GM15510 (cell line): Measurements from ENCODE around the gene CAPN9.

Experiments used
- POLR2A ChIP-seq: IDR thresholded peaks from 3 replicates; pipeline ENCODE4 v1.6.1; 2011; ENCODE audit warnings: borderline replicate concordance; ENCODE audit not compliant: insufficient read length; ENCODE audit errors: extremely low read depth

Gene CAPN9

DNA sequence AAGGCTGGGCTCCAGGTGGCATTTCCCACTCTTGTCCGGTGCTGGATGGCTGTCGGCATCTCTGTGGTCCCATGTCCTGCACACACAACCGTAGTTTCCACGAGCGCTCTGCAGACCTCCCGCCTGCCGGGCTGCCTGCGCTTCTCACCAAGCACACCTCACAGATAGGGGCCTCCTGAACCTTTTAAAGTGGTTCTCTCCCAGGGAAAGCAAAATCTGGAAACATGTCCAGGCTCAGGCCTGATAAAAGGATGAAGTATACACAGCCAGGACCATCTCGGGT lies 46.2 kb downstream of the CAPN9 start:
- no peak for TF ChIP-seq POLR2A

DNA sequence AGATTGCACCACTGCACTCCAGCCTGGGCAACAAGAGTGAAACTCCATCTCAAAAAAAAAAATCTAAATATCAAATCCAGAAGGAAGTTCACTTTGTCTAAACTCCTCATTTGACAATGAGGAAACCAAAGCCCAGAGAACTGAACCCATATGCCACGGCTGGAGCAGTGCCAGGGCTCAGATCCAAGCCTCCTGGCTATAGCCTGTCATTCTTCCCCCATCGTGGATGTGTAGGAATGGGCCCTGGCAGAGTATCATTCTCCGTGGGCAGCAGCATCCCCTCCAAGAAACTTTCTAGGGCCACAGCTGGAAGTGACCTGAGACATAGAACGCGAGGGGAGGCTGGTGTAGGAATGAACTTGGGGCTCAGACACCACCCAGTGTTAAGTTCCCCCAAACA lies 47.2 kb downstream of the CAPN9 start:
- no peak for TF ChIP-seq POLR2A

DNA sequence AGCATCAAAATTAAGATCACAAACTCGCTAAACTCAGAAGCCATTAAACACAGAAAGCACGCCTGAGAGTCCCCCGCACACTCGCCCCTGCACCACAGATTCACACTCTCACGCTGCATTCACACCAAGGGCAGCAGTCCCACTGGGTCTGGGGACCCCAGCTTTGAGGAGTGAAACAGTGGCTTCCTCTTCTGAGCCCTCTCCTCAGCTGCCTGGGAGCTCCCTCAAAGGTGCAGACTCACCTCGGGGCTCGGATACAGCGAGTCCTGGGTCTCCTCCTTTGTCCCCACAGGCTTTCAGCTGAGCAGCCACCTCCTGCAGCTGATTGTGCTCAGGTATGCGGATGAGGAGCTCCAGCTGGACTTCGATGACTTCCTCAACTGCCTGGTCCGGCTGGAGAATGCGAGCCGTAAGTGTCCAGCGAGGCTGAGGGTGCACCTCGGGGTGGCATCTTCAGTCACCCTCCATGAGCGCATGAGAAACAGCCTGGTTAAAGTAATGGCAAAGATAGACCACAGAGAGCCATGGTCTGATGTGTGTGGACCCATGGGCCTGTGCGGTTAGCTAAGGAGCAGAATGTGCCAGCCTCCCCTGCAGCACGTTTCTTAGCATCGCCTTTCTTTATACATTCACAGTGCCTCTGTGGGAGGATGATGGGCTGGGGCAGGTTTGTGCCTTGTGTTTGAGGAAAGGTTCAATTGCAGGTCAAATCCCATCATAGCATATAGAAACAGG lies 47.9 kb downstream of the CAPN9 start:
- TF ChIP-seq POLR2A: no peak

DNA sequence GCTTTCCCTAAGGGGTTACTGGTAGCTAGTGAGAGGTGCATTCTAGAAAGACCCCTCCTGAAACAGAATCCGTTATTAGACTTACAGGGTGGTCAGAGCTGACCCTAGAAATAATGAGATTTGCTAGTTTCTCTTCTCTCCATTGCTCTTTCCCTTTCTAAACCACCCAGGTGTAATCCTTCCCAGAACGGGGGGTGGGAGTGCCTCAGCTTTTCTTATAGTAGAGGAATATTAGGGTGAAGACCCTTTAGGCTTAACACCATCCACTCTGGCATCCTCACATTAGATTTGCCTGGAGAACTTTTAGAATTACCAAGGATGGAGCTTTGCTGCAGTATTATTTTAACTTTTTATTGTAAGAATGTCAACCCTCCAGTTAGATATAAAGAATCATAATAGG lies 49.4 kb downstream of the CAPN9 start:
- no peak for TF ChIP-seq POLR2A

DNA sequence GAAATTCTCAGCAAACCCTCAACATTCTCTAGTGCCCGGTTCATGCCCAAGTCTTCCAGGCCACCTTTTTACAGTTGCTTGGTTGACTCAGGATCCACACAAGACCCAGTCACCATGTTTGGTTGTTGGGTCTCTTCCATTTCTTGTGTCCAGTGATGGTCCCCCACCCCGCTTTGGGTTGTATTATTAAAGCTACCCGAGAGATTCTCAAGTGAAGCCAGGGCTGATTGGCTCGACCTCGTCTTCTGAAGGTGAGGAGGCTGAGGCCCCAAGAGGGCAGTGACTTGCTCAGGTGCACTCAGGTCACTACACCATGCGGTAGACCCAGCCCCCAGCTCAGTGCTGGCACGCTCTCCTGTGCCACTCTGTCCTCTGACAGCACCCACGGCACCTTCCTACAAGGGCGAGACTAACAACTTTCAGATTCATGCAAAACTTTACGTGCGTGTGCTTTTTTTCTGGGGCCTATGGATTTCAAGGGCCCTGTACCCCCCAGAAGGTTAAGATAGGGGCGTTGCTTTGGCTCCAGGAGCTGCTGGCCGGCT lies 50.3 kb downstream of the CAPN9 start:
- no peak for TF ChIP-seq POLR2A

DNA sequence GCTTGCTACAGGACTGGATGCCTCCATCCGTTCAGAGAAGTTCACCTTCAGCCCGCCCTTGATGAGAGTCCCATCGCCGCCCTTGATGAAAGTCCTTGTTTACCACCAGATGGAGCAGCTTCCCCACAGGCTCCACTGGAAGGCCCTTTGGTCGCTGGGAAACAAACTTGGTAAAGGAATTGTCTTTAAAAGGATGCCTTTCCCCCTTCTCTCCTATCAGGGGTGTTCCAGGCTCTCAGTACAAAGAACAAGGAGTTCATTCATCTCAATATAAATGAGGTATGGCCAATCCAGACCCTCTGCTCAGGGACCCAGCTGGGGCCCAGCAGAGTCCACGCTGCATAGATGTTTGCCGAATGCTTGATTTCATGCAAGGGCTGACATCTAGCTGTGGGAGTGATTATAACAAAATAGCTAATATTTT lies 50.8 kb downstream of the CAPN9 start:
- TF ChIP-seq POLR2A: no peak

DNA sequence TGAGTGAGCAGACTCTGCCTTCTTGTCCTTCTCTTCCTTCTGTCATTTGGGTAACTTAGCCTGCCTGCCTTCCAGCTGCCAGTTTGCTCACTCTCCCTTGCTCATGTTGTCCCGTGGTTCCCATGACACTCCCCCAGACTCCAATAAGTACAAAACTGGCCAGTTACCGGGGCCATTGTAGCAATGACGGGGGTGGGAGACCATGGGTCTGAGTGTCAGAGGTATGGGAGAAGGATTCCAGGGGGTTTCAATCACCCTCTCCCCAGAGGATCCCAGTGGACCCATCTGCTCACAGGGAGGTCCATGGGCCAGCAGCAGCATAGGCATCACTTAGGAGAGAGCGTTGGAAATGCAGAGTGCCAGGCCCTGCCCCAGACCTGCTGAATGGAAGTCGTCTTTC lies 51.3 kb downstream of the CAPN9 start:
- TF ChIP-seq POLR2A: no peak

DNA sequence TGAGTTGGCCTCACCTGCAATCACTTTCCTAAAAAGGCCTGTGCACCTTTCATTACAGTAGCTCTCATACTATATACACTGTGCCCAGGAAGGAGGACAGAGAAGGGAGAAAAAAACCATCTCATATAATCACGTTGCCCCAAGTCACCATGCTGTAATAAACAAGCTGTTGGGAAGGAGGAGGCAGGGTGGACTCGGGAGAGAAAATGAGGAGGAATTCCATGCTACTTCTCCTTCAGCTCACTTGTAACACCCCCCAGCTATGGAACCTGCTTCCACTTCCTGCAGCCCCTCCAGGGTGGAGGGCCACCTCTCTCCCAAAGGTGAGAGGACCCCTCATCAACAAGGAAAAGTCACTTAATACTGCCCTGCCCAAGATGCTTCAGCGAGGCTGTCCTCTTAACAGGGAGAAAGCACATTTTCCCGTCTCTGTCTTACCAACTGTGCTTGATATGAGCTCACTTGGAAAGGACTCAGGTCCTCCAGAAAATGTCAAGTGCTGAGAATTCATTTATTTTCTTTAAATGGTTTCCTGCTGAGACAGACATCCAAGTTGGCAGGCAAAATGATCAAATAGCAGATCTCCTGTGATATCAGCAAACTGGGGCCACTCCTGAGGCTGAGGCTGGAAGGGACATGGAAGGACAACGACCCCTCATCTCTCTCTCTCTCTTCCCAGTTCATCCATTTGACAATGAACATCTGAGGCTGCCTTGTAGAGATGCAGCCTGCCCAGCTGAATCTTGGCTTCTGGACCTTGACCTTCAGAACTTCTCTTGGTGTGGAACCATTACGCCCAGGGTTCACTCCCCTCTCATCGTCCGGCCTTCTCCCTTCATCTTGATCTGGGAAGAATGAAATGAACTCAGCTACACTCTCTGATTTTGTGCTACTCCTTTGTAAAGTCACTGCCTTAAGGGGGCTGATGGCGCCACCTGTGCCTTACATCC lies 54.0 kb downstream of the CAPN9 start:
- no peak for TF ChIP-seq POLR2A

DNA sequence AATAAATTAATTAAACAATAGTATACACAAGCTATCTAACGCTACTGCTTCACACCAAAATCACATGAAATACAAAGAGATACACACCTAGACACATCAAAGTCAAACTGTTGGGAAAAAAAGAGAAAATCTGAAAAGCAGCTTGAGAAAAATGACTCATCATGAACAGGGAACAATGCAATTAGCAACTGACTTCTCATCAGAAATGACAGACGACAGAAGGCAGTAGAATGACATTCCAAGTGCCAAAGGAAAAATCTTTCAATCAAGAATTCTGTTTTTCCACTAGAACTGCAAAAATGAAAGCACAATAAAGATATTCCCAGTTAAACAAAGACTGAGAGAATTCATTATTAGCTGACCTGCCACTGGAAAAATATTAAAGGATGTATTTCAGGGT lies 57.2 kb downstream of the CAPN9 start:
- TF ChIP-seq POLR2A: no peak

DNA sequence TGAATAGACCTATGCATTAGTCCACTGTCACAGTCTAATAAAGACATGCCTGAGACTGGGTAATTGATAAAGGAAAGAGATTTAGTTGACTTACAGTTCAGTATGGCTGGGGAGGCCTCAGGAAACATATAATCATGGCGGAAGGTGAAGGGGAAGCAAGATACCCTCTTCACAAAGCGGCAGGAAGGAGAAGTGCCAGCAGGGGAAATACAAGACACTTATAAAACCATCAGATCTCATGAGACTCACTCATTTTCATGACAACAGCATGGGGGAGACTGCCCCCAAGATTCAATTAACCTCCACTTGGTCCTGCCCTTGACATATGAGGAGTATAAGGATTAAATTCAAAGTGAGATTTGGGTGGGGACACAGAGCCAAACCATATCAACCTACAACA lies 59.4 kb downstream of the CAPN9 start:
- TF ChIP-seq POLR2A: no peak

DNA sequence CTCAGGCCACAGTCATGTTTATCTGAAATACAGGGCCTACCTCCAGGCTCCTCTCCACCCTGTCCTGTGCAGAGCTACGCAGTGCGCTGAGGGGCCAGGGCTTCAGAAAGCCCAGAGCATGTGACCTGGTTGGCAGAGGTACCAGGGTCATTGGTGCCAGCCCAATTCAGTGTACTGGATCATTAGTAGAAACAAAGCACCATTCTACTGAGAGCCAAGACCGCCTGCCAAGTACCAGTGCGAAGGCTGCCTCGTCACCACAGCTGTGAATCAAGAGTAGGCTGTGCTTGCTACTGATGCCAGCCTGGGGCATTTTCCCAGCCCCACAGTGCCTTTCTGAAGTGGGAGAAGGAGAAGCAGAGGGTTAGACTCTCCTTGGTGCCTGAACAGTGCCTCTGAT lies 59.8 kb downstream of the CAPN9 start:
- no peak for TF ChIP-seq POLR2A

DNA sequence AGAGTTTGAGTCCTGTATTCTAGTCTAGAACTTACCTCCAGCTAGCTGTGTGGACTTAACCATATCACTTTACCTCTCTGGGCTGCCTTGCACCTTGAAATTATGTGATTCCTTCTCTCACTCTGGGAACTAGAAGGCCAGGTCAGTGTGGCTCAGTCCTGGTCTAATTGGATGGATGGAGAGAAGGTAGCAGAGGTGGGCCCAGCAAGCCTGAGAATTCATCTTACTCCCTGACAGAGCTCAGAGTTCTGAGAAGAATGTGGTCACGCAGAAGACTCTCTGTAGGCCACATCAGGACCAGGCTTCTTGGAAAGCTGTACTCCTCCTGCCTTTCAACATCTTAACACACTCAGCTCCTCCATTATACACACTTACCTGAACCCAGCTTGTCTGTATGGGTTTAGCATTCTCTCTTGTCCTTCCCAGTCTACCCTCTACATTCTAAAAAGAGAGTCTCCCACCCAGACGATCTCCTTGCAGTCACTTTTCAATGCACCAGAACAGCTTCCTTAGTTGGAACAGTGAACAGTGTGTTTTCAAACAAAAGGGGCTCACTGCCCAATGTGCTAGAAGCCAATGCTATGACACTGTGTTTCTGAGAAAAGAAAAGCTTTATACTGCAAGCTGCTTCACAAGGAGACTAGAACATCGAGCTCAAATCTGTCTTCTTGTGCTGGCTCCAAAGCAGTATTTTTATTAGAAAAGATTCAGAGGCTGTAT lies 60.5 kb downstream of the CAPN9 start:
- TF ChIP-seq POLR2A: no peak

DNA sequence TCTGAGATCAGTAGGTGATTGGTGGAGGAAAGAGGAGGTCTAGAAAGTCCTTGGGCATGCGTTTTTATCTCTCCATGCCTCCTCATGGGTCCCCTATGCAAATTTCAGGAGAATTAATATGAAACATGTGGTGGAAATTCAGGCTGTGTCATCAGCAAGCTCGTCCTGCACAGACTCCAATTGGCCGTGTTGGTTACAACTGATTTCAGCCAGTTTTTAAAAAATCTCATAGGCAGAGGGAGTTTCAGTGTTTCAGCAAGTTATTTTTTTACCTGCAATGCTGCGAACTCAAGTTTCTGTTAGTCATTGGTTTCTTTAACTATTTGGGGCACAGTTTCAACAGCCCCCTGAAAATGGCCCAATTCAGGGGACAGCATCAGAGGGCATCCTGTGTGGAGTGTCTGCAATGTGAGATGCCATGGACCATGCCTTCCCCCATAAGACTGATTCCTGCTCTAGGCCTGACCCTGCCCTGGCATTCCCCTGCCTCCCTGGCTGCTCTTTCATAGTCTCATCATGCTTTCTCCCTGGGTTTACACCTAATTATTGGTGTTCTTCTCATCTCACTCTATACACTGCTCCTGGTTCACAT lies 61.2 kb downstream of the CAPN9 start:
- no peak for TF ChIP-seq POLR2A

DNA sequence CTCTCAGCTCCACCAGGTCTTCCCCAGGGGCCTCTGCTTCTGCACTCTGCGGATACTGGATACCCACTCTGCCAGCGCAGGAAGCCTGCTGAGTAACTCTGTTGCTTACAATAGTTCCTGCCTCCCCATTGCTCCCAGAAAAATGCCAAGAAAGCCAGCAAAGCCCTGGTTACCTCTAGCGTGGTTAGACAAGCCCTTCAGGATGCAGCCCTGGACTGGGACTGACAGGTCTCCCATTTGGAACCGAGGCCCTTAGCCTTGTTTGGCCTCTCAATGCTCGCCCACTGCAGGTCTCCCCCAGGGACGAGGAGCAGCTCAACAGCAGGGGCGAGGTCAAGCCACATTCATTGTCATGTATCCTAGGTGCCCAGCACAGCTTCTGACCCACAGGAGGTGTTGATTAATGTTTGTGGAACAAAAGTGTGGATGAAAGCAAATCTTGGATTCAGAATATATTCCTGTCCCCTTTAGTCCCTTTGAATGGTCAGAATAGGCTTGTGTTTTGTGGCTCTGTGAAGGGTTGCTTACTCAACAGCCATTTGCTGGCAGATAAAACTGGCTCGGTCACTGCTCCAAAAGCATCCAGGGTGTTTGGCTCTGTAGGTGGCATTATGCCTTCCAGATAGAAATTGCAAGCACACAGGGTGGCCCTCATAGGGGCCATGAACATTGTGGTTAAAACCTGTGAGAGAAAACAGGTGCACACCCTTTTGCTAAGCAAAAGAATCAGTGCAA lies 62.2 kb downstream of the CAPN9 start:
- TF ChIP-seq POLR2A: no peak
